Heart left ventricle (tissue), 16 donors: ENCODE data around the gene AIG1. TPM values are rescaled to one million over a fixed set of nuclear protein-coding genes. Genes with fewer than 3 reads are reported as not detected.
"Not testable (repeated sequence)": the region's sequence is repeated elsewhere in the genome, so short reads cannot be mapped to it uniquely, and the experiment has no call there.

Experiments
- ATAC-seq, 4 donors: fragments of 200-7000 bp; cut with Tn5 transposase; one replicate each; pipeline ENCODE4 v1.9.1; 2020 to 2022; ENCODE audit warnings: moderate library complexity in 4 of 4, mild to moderate bottlenecking in 3 of 4, moderate number of reproducible peaks in 1 of 4
- DNase-seq, 5 donors: peaks; one replicate each; pipeline ENCODE4 v3.0.0-alpha.2; 2020
- H3K27ac ChIP-seq, 12 donors: fragments of 200-600 bp; sonication (generic) in 4 of 12; one replicate each; pipeline versions ENCODE4 v1.5.0 to v1.8.0; 2016 to 2022; ENCODE audit warnings: mild to moderate bottlenecking in 2 of 12
- H3K27me3 ChIP-seq, 9 donors: fragments of 200-600 bp; sonication (generic) in 2 of 9; one replicate each; pipeline versions ENCODE4 v1.5.1 to v1.8.0; 2016 to 2022; ENCODE audit warnings: mild to moderate bottlenecking in 3 of 9
- H3K36me3 ChIP-seq, 9 donors: fragments of 200-600 bp; sonication (generic) in 2 of 9; one replicate each; pipeline versions ENCODE4 v1.5.0 to v1.8.0; 2018 to 2022; ENCODE audit warnings: mild to moderate bottlenecking in 2 of 9
- H3K4me1 ChIP-seq, 12 donors: fragments of 200-600 bp; sonication (generic) in 4 of 12; one replicate each; pipeline versions ENCODE4 v1.5.0 to v1.8.0; 2016 to 2022; ENCODE audit warnings: mild to moderate bottlenecking in 3 of 12
- H3K4me3 ChIP-seq, 12 donors: fragments of 200-600 bp; sonication (generic) in 4 of 12; one replicate each; pipeline versions ENCODE4 v1.5.0 to v1.8.0; 2017 to 2022; ENCODE audit warnings: mild to moderate bottlenecking in 9 of 12, moderate library complexity in 4 of 12
- H3K9me3 ChIP-seq, 12 donors: fragments of 200-600 bp; sonication (generic) in 4 of 12; one replicate each; pipeline versions ENCODE4 v1.5.0 to v1.8.0; 2016 to 2022; ENCODE audit warnings: mild to moderate bottlenecking in 1 of 12
- CTCF ChIP-seq, 12 donors: fragments of 200-600 bp; sonication (generic) in 4 of 12; IDR thresholded peaks; one replicate each; pipeline versions ENCODE4 v1.5.0 to v1.8.0; 2018 to 2022; ENCODE audit warnings: antibody characterized with exemption in 12 of 12, mild to moderate bottlenecking in 5 of 12
- POLR2A ChIP-seq, 2 donors: fragments of 450-650 bp; IDR thresholded peaks; one replicate each; pipeline ENCODE4 v1.6.1; 2017; ENCODE audit warnings: antibody characterized with exemption in 2 of 2, mild to moderate bottlenecking in 2 of 2, moderate library complexity in 2 of 2
- WGBS, 4 donors: extraction: QIAGEN DNeasy Blood & Tissue Kit in 2 of 4; methylation state at CpG; one replicate each; pipeline versions ENCODE4 v1.1.5 to v1.1.7; 2013 to 2018; 5-methylcytosine and 5-hydroxymethylcytosine counted together
- intact Hi-C, 10 donors: fragments of 100-400 bp; cut with DNase I; formaldehyde crosslinking; loops; one replicate each; pipeline versions ENCODE4 v1.11.1 to v1.14.2; 2022
- polyA plus RNA-seq, 2 donors: library from polyadenylated mRNA; stranded (reverse); fragments of 200-250 nt; gene quantifications; one replicate each; pipeline ENCODE4 v1.2.3, GENCODE V29; 2013
- total RNA-seq, 9 donors: library from RNA; depleted of rRNA in 2 of 9; stranded (reverse); fragments of >200 nt in 2 of 9; fragmentation: NEBNext Ultra II Directional in 3 of 9; extraction: Animal tissue kit (Norgen Biotek cat#: 25700) in 3 of 9; gene quantifications; one replicate each; pipeline versions ENCODE4 v1.1.0 to v1.2.4, GENCODE V29; 2016 to 2023
- donor health status: ischemic (EF 13 %, LVEDD 7.1; RV severe dilation, severe dysfunction).
- donor health status: healthy with polysubstance abuse.
- donor health status: DM: no; HTN: yes; CAD: no.
- donor health status: DM: no; HTN: no; CAD: no.
- donor health status: ischemic (EF 25% LVEDD 6.9; RV normal size, moderate dysfunction).
- donor health status: ischemic (EF 25% LVEDD 5.7; RV mildly dilated, moderate dysfunction).
- donor health status: healthy.
- donor health status: DM: yes; HTN: yes; CAD: no.
- donor health status: ischemic (EF 35%, LVEDD 5.7; RV mildly dilated, moderate dysfunction).
- donor health status: nonischemic (EF 11% LVEDD 7.7; RV severe dilation, severe dysfunction).
- donor health status: DM: yes; HTN: yes; CAD: no.
- donor health status: PGD.
- donor health status: ischemic (EF 29% LVEDD 5.4; RV normal size, mild dysfunction).
- donor health status: nonischemic (EF 23%, LVEDD 6.1; RV moderate dilation, normal function).

AIG1 gene
- total and polyA plus RNA-seq, 11 donors, result 18.1 to 101 (median 64.0) TPM

GRCh38 chr6:143079325-143079640, 18.6 kb downstream of the AIG1 start:
- intact Hi-C loops, result no loop called here
- no peaks in the 10 kb centered on the region for H3K36me3 ChIP-seq
- no peak overlapping the region for H3K27ac ChIP-seq
- DNase-seq (no peak), ATAC-seq (no peak)
- H3K27me3 ChIP-seq, result no peaks in the 10 kb centered on the region
- H3K4me3 ChIP-seq, result no peak overlapping the region
- no peaks in the 10 kb centered on the region for H3K4me1 ChIP-seq
- H3K9me3 ChIP-seq, result peaks cover 0 to 18% (median 10%) of the 10 kb centered on the region in 12 donors
- no peak for TF ChIP-seq POLR2A (IDR thresholded peaks at IDR 0.05)
- no peak for TF ChIP-seq CTCF (IDR thresholded peaks at IDR 0.05)

DNA sequence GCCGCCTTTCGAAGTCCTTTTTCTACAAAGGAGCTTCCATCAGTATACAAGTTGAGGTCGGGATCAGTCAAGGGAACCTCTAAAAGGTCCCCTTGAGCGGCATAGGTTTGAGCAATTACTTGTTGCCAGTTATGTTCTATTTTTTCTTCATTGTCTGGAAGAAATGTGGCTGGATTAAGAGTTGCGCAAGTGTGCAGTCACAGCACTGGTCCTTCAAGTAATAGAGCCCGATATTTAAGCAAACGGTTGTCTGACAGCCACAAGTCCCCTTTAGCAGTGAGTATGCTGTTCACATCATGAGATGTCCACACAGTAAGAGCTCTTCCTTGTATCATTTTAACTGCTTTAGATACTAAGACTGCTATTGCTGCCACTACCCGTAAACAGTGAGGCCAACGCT, 21.6 kb downstream of the AIG1 start:
- H3K27me3 ChIP-seq, DNase-seq, H3K4me3 ChIP-seq, ATAC-seq, H3K36me3 ChIP-seq, intact Hi-C loops, H3K4me1 ChIP-seq, H3K27ac ChIP-seq: not testable (repeated sequence)
- H3K9me3 ChIP-seq, result peaks cover 0 to 14% (median 2%) of the 10 kb centered on the region in 12 donors
- WGBS, 4 donors, result 96 to 98% (median 97%) methylated on average over 9 of the region's 9 CpGs

GRCh38 chr6:143084019-143084418, 23.3 kb downstream of the AIG1 start:
- H3K27me3 ChIP-seq, H3K27ac ChIP-seq, H3K4me1 ChIP-seq, H3K4me3 ChIP-seq, intact Hi-C loops, DNase-seq, ATAC-seq, H3K36me3 ChIP-seq: not testable (repeated sequence)
- peaks cover 0 to 14% (median 2%) of the 10 kb centered on the region in 12 donors for H3K9me3 ChIP-seq
- 94 to 98% (median 97%) methylated on average over 8 of the region's 8 CpGs for WGBS, 4 donors

GRCh38 chr6:143087335-143087734, 26.6 kb downstream of the AIG1 start:
- peaks cover 0 to 14% (median 2%) of the 10 kb centered on the region in 12 donors for H3K9me3 ChIP-seq
- H3K4me3 ChIP-seq, intact Hi-C loops, H3K27me3 ChIP-seq, H3K27ac ChIP-seq, DNase-seq, ATAC-seq, H3K36me3 ChIP-seq, H3K4me1 ChIP-seq: not testable (repeated sequence)
- WGBS, 4 donors, result 97 to 98% (median 98%) methylated on average over 11 of the region's 11 CpGs

DNA sequence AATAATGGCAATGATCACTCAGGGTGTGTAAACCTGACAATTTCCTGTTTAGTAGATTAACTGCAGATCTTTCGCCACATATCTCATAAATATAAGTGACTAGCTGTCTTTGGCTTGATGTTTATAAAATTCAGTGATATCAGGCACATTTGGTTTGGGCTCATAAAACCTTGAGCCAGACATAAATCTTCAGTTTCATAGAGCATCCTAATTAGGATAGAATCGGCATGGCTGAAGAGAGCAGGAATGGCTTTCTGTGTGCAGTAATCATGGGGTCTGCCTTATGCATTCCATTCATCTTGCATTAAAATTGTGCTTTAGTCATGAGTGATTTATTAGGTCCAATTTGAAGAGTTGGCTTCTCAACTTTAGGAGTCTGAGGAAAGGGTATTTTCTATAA, 27.2 kb downstream of the AIG1 start:
- H3K27me3 ChIP-seq, result no peaks in the 10 kb centered on the region
- no peak overlapping the region for H3K4me3 ChIP-seq
- intact Hi-C loops, result no loop called here
- peaks cover 0 to 3% (median 0%) of the 10 kb centered on the region in 9 donors for H3K36me3 ChIP-seq
- H3K4me1 ChIP-seq, result no peaks in the 10 kb centered on the region
- 96 to 98% (median 98%) methylated on average over 2 of the region's 2 CpGs for WGBS, 4 donors
- DNase-seq (no peak), ATAC-seq (no peak)
- H3K27ac ChIP-seq, result no peak overlapping the region
- peaks cover 0 to 14% (median 2%) of the 10 kb centered on the region in 12 donors for H3K9me3 ChIP-seq
- TF ChIP-seq CTCF (IDR thresholded peaks at IDR 0.05) (no peak), POLR2A (IDR thresholded peaks at IDR 0.05) (no peak)

- Histone ChIP-seq H3K4me1 (no peaks in the 10 kb centered on the region), H3K27me3 (no peaks in the 10 kb centered on the region), H3K27ac (no peak overlapping the region), H3K36me3 (peaks cover 0 to under 1% (median 0%) of the 10 kb centered on the region in 9 donors), H3K4me3 (no peak overlapping the region), H3K9me3 (peaks cover 0 to 14% (median 2%) of the 10 kb centered on the region in 12 donors)
- intact Hi-C loops, result no loop called here
- ATAC-seq, result no peak
- no peak for TF ChIP-seq POLR2A (IDR thresholded peaks at IDR 0.05)
- TF ChIP-seq CTCF (IDR thresholded peaks at IDR 0.05), result no peak
- no peak for DNase-seq
- WGBS, 4 donors, result 87 to 94% (median 93%) methylated on average over 3 of the region's 3 CpGs
Measured at GRCh38 chr6:143090314-143091044, 29.8 kb downstream of the AIG1 start.
